ENCODE results near the gene ANKRD52. TPM values are rescaled to one million over a fixed set of nuclear protein-coding genes. Genes with fewer than 3 reads are reported as not detected.
A peak's percentile ranks its signal among the peaks of the same experiment; 100 is the strongest.

The ANKRD52 gene
- 10 to 100 TPM; 23.9 to 30.8 TPM for total RNA-seq
- 14.7 TPM for polyA plus RNA-seq (2013, experiment 1 of 2)
- 17.9 TPM for polyA plus RNA-seq (2013, experiment 2 of 2)
- 30.2 to 193 (median 67.6) reads per million in 172 experiments for total RNA-seq

- Histone ChIP-seq H3K9me3 (ENCODE audit: control insufficient read depth in 1 of 2, insufficient read depth in 1 of 2, low read length in 2 of 2) (no peaks in the 10 kb centered on the region), H3K27me3 (ENCODE audit: control insufficient read depth in 1 of 2, insufficient read depth in 2 of 2, low read length in 2 of 2) (no peaks in the 10 kb centered on the region), H3K4me3 (ENCODE audit: low read length) (peak within 1 kb of the TSS; percentile 96), H3K36me3 (ENCODE audit: insufficient read depth, low read length) (peaks cover 37% of the 10 kb centered on the region), H3K27ac (ENCODE audit: low read depth in 1 of 2, low read length in 2 of 2) (peak within 1 kb of the TSS; percentile 31 to 58), H3K4me1 (ENCODE audit: insufficient read depth, low read length) (peaks cover 27% of the 10 kb centered on the region)
- TF ChIP-seq CTCF (IDR thresholded peaks at IDR 0.05): peak; percentile 26
- H3K4me1 Mint-ChIP-seq (ENCODE audit: low read depth): peaks cover 20% of the 10 kb centered on the region
- peak; percentile 94 for ATAC-seq (ENCODE audit: poor library complexity)
- intact Hi-C loops (cut with DNase I, micrococcal nuclease): loop anchor here (1.0 to 5.0 kb wide), 6 partner anchors 36 to 216 kb away; partner anchors contain the start of genes ZC3H10 (in 2 of the 2), NABP2 (in 1 of the 2), RNF41 (in 1 of the 2) and RPS26 (in 1 of the 2)
- no peaks in the 10 kb centered on the region for H3K9me3 Mint-ChIP-seq
- ChIA-PET POLR2A (interaction anchor here (0.6 to 2.7 kb wide), 13 partner anchors 9 to 230 kb away, joined by 3 to 19 read pairs (median 4); partner anchors contain the start of genes CNPY2, COQ10A, GLS2 and PA2G4), CTCF (interaction anchor here (0.7 to 1.7 kb wide), 21 partner anchors 8 to 441 kb away, joined by 3 to 20 read pairs (median 4); partner anchors contain the start of genes COQ10A, CS, ESYT1 and ORMDL2)
- H3K36me3 Mint-ChIP-seq (ENCODE audit: low read depth): peaks cover 31% of the 10 kb centered on the region
- H3K27ac Mint-ChIP-seq: peak within 1 kb of the TSS; percentile 77
- peak within 1 kb of the TSS; percentile 98 for H3K4me3 Mint-ChIP-seq
- peak; percentile 59 to 94 (median 75) for DNase-seq
- no peaks in the 10 kb centered on the region for H3K27me3 Mint-ChIP-seq
Measured at GRCh38 chr12:56258068-56258819, at the start of gene ANKRD52. TSS of gene ANKRD52 (minus strand) at chr12:56258384. CDS start at chr12:56258269, 115 bp downstream.

GRCh38 chr12:56307221-56307965 is 49.2 kb upstream of the ANKRD52 start:
- no peaks in the 10 kb centered on the region for H3K9me3 ChIP-seq (ENCODE audit: control insufficient read depth in 1 of 2, insufficient read depth in 1 of 2, low read length in 2 of 2)
- no peak for DNase-seq
- H3K27me3 ChIP-seq (ENCODE audit: control insufficient read depth in 1 of 2, insufficient read depth in 2 of 2, low read length in 2 of 2): no peaks in the 10 kb centered on the region
- H3K9me3 Mint-ChIP-seq: no peaks in the 10 kb centered on the region
- H3K27ac ChIP-seq (ENCODE audit: low read depth in 1 of 2, low read length in 2 of 2): no peak overlapping the region
- H3K27ac Mint-ChIP-seq: no peak overlapping the region
- no peak for ATAC-seq (ENCODE audit: poor library complexity)
- peaks cover 2% of the 10 kb centered on the region for H3K4me1 Mint-ChIP-seq (ENCODE audit: low read depth)
- H3K36me3 ChIP-seq (ENCODE audit: insufficient read depth, low read length): peaks cover 39% of the 10 kb centered on the region
- H3K4me1 ChIP-seq (ENCODE audit: insufficient read depth, low read length): no peaks in the 10 kb centered on the region
- H3K4me3 Mint-ChIP-seq: no peak overlapping the region
- no peak overlapping the region for H3K4me3 ChIP-seq (ENCODE audit: low read length)
- TF ChIP-seq CTCF (IDR thresholded peaks at IDR 0.05): no peak
- no peaks in the 10 kb centered on the region for H3K27me3 Mint-ChIP-seq
- intact Hi-C loops (cut with DNase I, micrococcal nuclease): no loop called here
- POLR2A ChIA-PET: no interaction called here
- H3K36me3 Mint-ChIP-seq (ENCODE audit: low read depth): peaks cover 45% of the 10 kb centered on the region
- CTCF ChIA-PET: no interaction called here

- intact Hi-C loops (cut with DNase I, micrococcal nuclease): no loop called here
- ATAC-seq (ENCODE audit: poor library complexity) (no peak), DNase-seq (no peak)
- Histone ChIP-seq H3K36me3 (ENCODE audit: insufficient read depth, low read length) (peaks cover 27% of the 10 kb centered on the region), H3K4me3 (ENCODE audit: low read length) (no peak overlapping the region), H3K9me3 (ENCODE audit: control insufficient read depth in 1 of 2, insufficient read depth in 1 of 2, low read length in 2 of 2) (no peaks in the 10 kb centered on the region), H3K4me1 (ENCODE audit: insufficient read depth, low read length) (peaks cover 20% of the 10 kb centered on the region), H3K27ac (ENCODE audit: low read depth in 1 of 2, low read length in 2 of 2) (peak overlapping the region in 1 of 2 donors; percentile 25), H3K27me3 (ENCODE audit: control insufficient read depth in 1 of 2, insufficient read depth in 2 of 2, low read length in 2 of 2) (no peaks in the 10 kb centered on the region)
- H3K27ac Mint-ChIP-seq: peak overlapping the region; percentile 20
- no peaks in the 10 kb centered on the region for H3K9me3 Mint-ChIP-seq
- peaks cover 23% of the 10 kb centered on the region for H3K4me1 Mint-ChIP-seq (ENCODE audit: low read depth)
- CTCF ChIA-PET: no interaction called here
- peaks cover 36% of the 10 kb centered on the region for H3K36me3 Mint-ChIP-seq (ENCODE audit: low read depth)
- POLR2A ChIA-PET: no interaction called here
- no peaks in the 10 kb centered on the region for H3K27me3 Mint-ChIP-seq
- no peak overlapping the region for H3K4me3 Mint-ChIP-seq
- no peak for TF ChIP-seq CTCF (IDR thresholded peaks at IDR 0.05)
Measured at GRCh38 chr12:56304872-56305590, 46.8 kb upstream of the ANKRD52 start.
